PC-3 (cell line): ENCODE results near the gene SLC16A8. TPM values are rescaled to one million over a fixed set of nuclear protein-coding genes. Genes with fewer than 3 reads are reported as not detected.

Experiments used
- ATAC-seq: fragments of 200-7000 bp; cut with Tn5 transposase; 2 replicates; pipeline ENCODE4 v1.9.1; 2020; ENCODE audit warnings: mild to moderate bottlenecking, moderate library complexity
- BruUV-seq: library from RNA; stranded (reverse); fragments of 400-500 nt; replicated peaks from 2 replicates; lab custom pipeline; 2021; lab: Mats Ljungman, UMichigan
- CTCF ChIA-PET: fragments of 300-600 bp; sonication (Branson Sonifier 250); formaldehyde crosslinking; loops from one replicate; lab custom pipeline; 2022; ENCODE audit warnings: antibody characterized with exemption; lab: Charles Lee
- POLR2A ChIA-PET: fragments of 300-600 bp; sonication (Branson Sonifier 250); formaldehyde crosslinking; loops from one replicate; lab custom pipeline; 2022; ENCODE audit warnings: antibody characterized with exemption; ENCODE audit not compliant: unreplicated experiment; lab: Charles Lee
- DNase-seq: peaks from one replicate; pipeline ENCODE4 v3.0.0-alpha.2; 2015
- H2AFZ ChIP-seq: fragments of 300-600 bp; sonication (generic); 2 replicates; pipeline ENCODE4 v1.6.0; 2016; ENCODE audit warnings: antibody characterized with exemption, low read length
- H3F3A ChIP-seq: fragments of 300-600 bp; sonication (generic); one replicate; pipeline ENCODE4 v1.6.0; 2017; ENCODE audit warnings: antibody characterized with exemption, low read length, control low read depth, mild to moderate bottlenecking; ENCODE audit not compliant: unreplicated experiment
- H3K27ac ChIP-seq: fragments of 300-600 bp; sonication (generic); 2 replicates; pipeline ENCODE4 v1.5.1; 2016; ENCODE audit warnings: mild to moderate bottlenecking, low read length
- H3K27me3 ChIP-seq: fragments of 300-600 bp; sonication (generic); 2 replicates; pipeline ENCODE4 v1.6.1; 2016; ENCODE audit warnings: low read length, mixed read lengths
- H3K36me3 ChIP-seq: fragments of 300-600 bp; sonication (generic); 2 replicates; pipeline ENCODE4 v1.6.1; 2016; ENCODE audit warnings: low read depth, mixed run types, low read length, mixed read lengths
- H3K4me1 ChIP-seq: fragments of 300-600 bp; sonication (generic); 2 replicates; pipeline ENCODE4 v1.5.1; 2016; ENCODE audit warnings: low read length; ENCODE audit not compliant: insufficient read depth
- H3K4me2 ChIP-seq: fragments of 300-600 bp; sonication (generic); 2 replicates; pipeline ENCODE4 v1.6.0; 2016; ENCODE audit warnings: low read length
- H3K4me3 ChIP-seq: fragments of 300-600 bp; sonication (generic); 2 replicates; pipeline ENCODE4 v1.5.1; 2016; ENCODE audit warnings: mild to moderate bottlenecking, low read length, mixed read lengths
- H3K79me2 ChIP-seq: fragments of 300-600 bp; sonication (generic); 2 replicates; pipeline ENCODE4 v1.6.1; 2017; ENCODE audit warnings: low read length, mixed read lengths
- H3K9ac ChIP-seq: fragments of 300-600 bp; sonication (generic); 2 replicates; pipeline ENCODE4 v1.6.0; 2016; ENCODE audit warnings: mild to moderate bottlenecking, low read length
- H3K9me2 ChIP-seq: fragments of 300-600 bp; sonication (generic); replicated peaks from 2 replicates; pipeline ENCODE4 v1.6.1; 2016; ENCODE audit warnings: mixed run types, low read length, mixed read lengths
- H3K9me3 ChIP-seq: fragments of 300-600 bp; sonication (generic); 2 replicates; pipeline ENCODE4 v1.6.1; 2016; ENCODE audit warnings: low read length, mixed read lengths
- H4K20me1 ChIP-seq: fragments of 300-600 bp; sonication (generic); 2 replicates; pipeline ENCODE4 v1.6.1; 2016; ENCODE audit warnings: low read length, mixed read lengths
- CTCF ChIP-seq: fragments of 300-600 bp; sonication (generic); conservative IDR thresholded peaks from 2 replicates; pipeline ENCODE4 v1.5.1; 2017; ENCODE audit warnings: antibody characterized with exemption, low read depth, mild to moderate bottlenecking, low read length
- EZH2 ChIP-seq: fragments of 300-600 bp; sonication (generic); IDR thresholded peaks from one replicate; pipeline ENCODE4 v1.6.1; 2017; ENCODE audit warnings: antibody characterized with exemption, mild to moderate bottlenecking, low read length; ENCODE audit not compliant: unreplicated experiment
- EZH2phosphoT487 ChIP-seq: fragments of 300-600 bp; sonication (generic); IDR thresholded peaks from 2 replicates; pipeline ENCODE4 v1.6.1; 2018; ENCODE audit warnings: mild to moderate bottlenecking, antibody characterized with exemption, low read length, borderline replicate concordance
- intact Hi-C: fragments of 100-400 bp; cut with micrococcal nuclease; formaldehyde crosslinking; loops from 2 replicates; pipeline ENCODE4 v1.9.0; 2023
- total RNA-seq: library from RNA; depleted of rRNA; stranded (reverse); fragments of >200 nt; gene quantifications from 2 replicates; pipeline ENCODE4 v1.2.3, GENCODE V29; 2014

The SLC16A8 gene
- total RNA-seq, 1 experiment from 2014 or later, result not detected

GRCh38 chr22:38098410-38099249 is 14.6 kb upstream of the SLC16A8 start:
- TF ChIP-seq CTCF (no peak), EZH2phosphoT487 (no peak), EZH2 (no peak)
- no peaks in the 10 kb centered on the region for H3K36me3 ChIP-seq
- H3K4me2 ChIP-seq, result no peak overlapping the region
- intact Hi-C loops, result no loop called here
- H4K20me1 ChIP-seq, result no peaks in the 10 kb centered on the region
- no peak overlapping the region for H3K9ac ChIP-seq
- CTCF ChIA-PET, result interaction anchor here (0.6 kb wide), 1 partner anchor 47 kb away, joined by 3 read pairs; no protein-coding TSS in a partner anchor
- no peak overlapping the region for H3K27ac ChIP-seq
- no peaks in the 10 kb centered on the region for H3F3A ChIP-seq
- H3K4me3 ChIP-seq, result no peak overlapping the region
- POLR2A ChIA-PET, result no interaction called here
- no TSS peak for BruUV-seq
- no peaks in the 10 kb centered on the region for H3K4me1 ChIP-seq
- H3K9me2 ChIP-seq, result no peaks in the 10 kb centered on the region
- no peaks in the 10 kb centered on the region for H3K27me3 ChIP-seq
- no peak overlapping the region for H2AFZ ChIP-seq
- H3K9me3 ChIP-seq, result no peaks in the 10 kb centered on the region
- ATAC-seq (no peak), DNase-seq (no peak)
- no peaks in the 10 kb centered on the region for H3K79me2 ChIP-seq

- CTCF ChIA-PET, result interaction anchor here (0.6 kb wide), 1 partner anchor 46 kb away, joined by 3 read pairs; no protein-coding TSS in a partner anchor
- no peaks in the 10 kb centered on the region for H3K79me2 ChIP-seq
- H3K27ac ChIP-seq, result no peak overlapping the region
- TF ChIP-seq EZH2phosphoT487 (no peak), CTCF (no peak), EZH2 (no peak)
- POLR2A ChIA-PET, result no interaction called here
- H3K27me3 ChIP-seq, result no peaks in the 10 kb centered on the region
- H4K20me1 ChIP-seq, result no peaks in the 10 kb centered on the region
- no peak for DNase-seq
- no peaks in the 10 kb centered on the region for H3K36me3 ChIP-seq
- H3K4me1 ChIP-seq, result no peaks in the 10 kb centered on the region
- H3K9me2 ChIP-seq, result no peaks in the 10 kb centered on the region
- no peak for ATAC-seq
- no peaks in the 10 kb centered on the region for H3K9me3 ChIP-seq
- no peak overlapping the region for H3K4me2 ChIP-seq
- intact Hi-C loops, result no loop called here
- H3K9ac ChIP-seq, result no peak overlapping the region
- no peaks in the 10 kb centered on the region for H3F3A ChIP-seq
- no peak overlapping the region for H3K4me3 ChIP-seq
- H2AFZ ChIP-seq, result no peak overlapping the region
- no TSS peak for BruUV-seq
Measured at GRCh38 chr22:38097557-38098409, 13.8 kb upstream of the SLC16A8 start.
